Nephron progenitor cell (in vitro differentiated cells): ENCODE data around the gene FRMD4A.

ENCODE experiments used
- DNase-seq: peaks from one replicate; pipeline ENCODE4 v3.0.0; 2021
- H3K27ac Mint-ChIP-seq: 2 replicates; pipeline ENCODE4 v1.8.0; 2021; ENCODE audit warnings: mild to moderate bottlenecking, moderate library complexity, mixed read lengths
- H3K27me3 Mint-ChIP-seq: 2 replicates; pipeline ENCODE4 v1.8.0; 2021; ENCODE audit warnings: mild to moderate bottlenecking, low read depth, mixed read lengths; ENCODE audit not compliant: poor library complexity
- H3K36me3 Mint-ChIP-seq: 2 replicates; pipeline ENCODE4 v1.8.0; 2021; ENCODE audit warnings: low read depth, mixed read lengths
- H3K4me1 Mint-ChIP-seq: 2 replicates; pipeline ENCODE4 v1.8.0; 2021; ENCODE audit warnings: mixed read lengths
- H3K4me3 Mint-ChIP-seq: 2 replicates; pipeline ENCODE4 v1.8.0; 2021; ENCODE audit warnings: mild to moderate bottlenecking, moderate library complexity, mixed read lengths
- H3K9me3 Mint-ChIP-seq: 2 replicates; pipeline ENCODE4 v1.8.0; 2021; ENCODE audit warnings: mild to moderate bottlenecking, moderate library complexity, mixed read lengths
- CTCF ChIP-seq: fragments of 200-600 bp; sonication (generic); IDR thresholded peaks from 2 replicates; pipeline ENCODE4 v1.5.0; 2021; ENCODE audit warnings: antibody characterized with exemption

Gene FRMD4A

DNA sequence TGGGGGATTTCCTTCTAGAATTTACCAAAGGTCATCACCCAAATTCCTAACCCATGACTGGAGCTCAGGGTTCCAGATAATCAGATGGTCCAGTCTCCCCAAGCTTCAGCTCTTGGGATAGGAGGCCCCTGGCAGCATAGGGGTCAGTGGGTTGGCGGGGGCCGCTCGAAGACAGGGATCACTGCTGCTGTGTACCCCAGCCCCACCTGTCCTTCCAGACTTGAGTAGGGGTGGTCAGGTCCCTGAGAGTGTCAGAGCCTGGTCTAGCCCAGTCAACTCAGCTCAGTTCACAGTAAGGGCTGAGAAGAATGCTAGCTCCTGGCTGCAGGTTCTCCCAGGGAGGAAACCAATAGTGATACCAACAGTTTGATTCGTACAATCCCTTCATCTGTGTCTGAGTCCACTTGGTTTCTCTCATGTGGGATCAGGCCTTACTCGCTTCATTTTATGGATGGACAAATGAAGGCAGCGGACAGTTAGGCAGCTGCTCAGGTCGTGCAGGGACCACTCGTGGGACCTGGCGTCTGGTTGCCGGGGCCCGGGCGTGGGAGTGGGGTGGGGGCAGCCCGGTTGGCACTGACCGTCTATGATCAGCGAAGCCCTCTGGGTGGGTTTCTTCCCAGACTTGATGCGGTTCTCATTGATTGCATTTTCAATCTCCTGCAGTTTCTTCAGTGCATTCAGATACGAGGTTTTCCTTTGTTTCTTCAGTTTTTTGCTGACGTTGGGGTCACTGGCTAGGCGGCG lies 665.0 kb downstream of the FRMD4A start:
- Mint-ChIP-seq H3K36me3 (peaks cover 95% of the 10 kb centered on the region), H3K9me3 (no peaks in the 10 kb centered on the region), H3K4me3 (no peak overlapping the region), H3K4me1 (peaks cover 36% of the 10 kb centered on the region), H3K27ac (no peak overlapping the region), H3K27me3 (no peaks in the 10 kb centered on the region)
- no peak for DNase-seq
- no peak for TF ChIP-seq CTCF

DNA sequence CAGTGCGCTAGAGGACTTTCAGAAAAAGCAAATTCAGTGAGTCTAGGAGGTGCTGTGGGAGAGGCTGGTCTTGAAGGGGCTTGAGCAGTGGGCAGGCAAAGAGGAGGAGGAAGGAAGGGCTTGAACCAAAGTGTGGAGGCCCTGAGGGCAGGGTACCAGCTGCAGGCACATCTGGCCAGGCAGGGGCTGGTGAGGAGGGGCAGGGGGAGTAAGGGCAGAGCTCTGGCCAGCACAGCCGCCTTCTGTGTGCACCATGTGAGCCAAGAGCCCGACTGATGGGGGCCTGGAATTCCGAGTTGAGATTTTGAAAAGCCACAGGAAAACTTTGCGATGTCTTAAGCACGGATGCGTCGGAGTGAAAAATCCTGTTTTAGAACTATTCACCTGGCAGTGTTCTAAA lies 669.5 kb downstream of the FRMD4A start:
- Mint-ChIP-seq H3K9me3 (no peaks in the 10 kb centered on the region), H3K4me3 (no peak overlapping the region), H3K27ac (peak overlapping the region; percentile 87), H3K36me3 (peaks cover 71% of the 10 kb centered on the region), H3K27me3 (peaks cover 4% of the 10 kb centered on the region), H3K4me1 (peaks cover 34% of the 10 kb centered on the region)
- DNase-seq = no peak
- no peak for TF ChIP-seq CTCF

DNA sequence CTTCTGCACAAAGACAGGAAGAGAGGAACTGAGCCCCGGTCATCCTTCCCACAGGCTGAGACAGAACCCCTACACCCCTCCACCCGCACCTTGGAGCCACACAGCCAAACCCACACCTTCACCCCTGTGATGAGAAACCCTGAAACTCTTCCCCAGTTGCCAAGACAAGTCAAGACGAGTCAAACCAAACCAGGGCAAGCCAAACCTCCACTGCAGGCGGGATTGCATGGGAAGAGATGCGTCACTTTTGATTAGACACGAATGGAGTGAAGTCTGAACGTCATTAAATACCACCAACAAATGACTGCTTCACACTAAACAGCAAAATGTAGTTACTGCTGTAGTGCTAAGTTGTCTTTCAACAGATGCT lies 670.2 kb downstream of the FRMD4A start:
- no peak for DNase-seq
- Mint-ChIP-seq H3K36me3 (peaks cover 71% of the 10 kb centered on the region), H3K9me3 (no peaks in the 10 kb centered on the region), H3K4me3 (peak overlapping the region; percentile 40), H3K27ac (peak overlapping the region; percentile 99), H3K27me3 (peaks cover 4% of the 10 kb centered on the region), H3K4me1 (peaks cover 34% of the 10 kb centered on the region)
- no peak for TF ChIP-seq CTCF

GRCh38 chr10:13659887-13660550 lies 670.7 kb downstream of the FRMD4A start:
- peaks cover 71% of the 10 kb centered on the region for H3K36me3 Mint-ChIP-seq
- no peaks in the 10 kb centered on the region for H3K9me3 Mint-ChIP-seq
- DNase-seq = peak; percentile 74
- H3K27me3 Mint-ChIP-seq = peaks cover 4% of the 10 kb centered on the region
- H3K4me1 Mint-ChIP-seq = peaks cover 34% of the 10 kb centered on the region
- peak overlapping the region; percentile 40 for H3K4me3 Mint-ChIP-seq
- H3K27ac Mint-ChIP-seq = peak overlapping the region; percentile 99
- peak; percentile 92 for TF ChIP-seq CTCF

DNA sequence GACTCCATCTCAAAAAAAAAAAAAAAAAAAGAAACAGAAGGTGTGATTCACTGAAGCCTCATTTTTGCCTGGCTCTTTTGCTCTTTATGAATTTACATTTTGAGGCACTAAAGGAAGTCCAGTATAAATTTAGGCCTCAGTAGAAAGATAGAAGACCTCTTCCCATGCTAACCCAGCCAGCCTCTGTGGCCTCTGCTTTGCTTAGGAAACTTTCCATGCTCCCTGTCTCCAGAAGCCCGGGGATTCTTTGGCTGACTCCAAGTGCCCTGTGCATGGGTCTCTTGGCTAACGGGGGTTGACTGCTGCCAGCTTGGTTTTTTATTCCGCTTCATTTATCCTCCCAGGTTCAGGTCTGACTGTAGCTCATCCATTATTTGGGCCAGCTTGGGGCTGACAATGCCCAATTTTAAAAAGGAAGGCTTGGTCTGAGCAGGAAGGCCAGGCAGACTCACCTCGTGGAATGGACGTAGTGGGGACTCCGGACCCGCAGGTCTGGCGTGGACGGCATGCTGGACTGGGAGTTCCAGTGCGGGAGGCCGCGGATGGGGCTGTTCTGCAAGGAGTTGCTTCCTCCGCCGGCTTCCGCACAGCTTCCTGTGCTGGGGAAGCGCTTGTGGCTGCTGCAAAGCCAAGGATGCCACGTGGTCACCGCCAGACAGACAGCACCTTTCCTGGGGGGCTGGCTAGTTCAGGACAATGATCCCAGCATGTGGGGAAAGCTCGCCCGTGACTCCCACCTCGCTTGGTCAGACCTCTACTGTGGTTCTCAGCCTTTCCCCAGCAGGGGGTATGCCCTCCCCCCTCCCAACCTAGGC lies 671.6 kb downstream of the FRMD4A start:
- peaks cover 72% of the 10 kb centered on the region for H3K36me3 Mint-ChIP-seq
- H3K9me3 Mint-ChIP-seq = no peaks in the 10 kb centered on the region
- H3K4me1 Mint-ChIP-seq = peaks cover 34% of the 10 kb centered on the region
- DNase-seq = no peak
- H3K27ac Mint-ChIP-seq = no peak overlapping the region
- TF ChIP-seq CTCF = no peak
- H3K4me3 Mint-ChIP-seq = no peak overlapping the region
- H3K27me3 Mint-ChIP-seq = peaks cover 4% of the 10 kb centered on the region
